Neural progenitor cell (in vitro differentiated cells): ENCODE data around the gene PFDN6. TPM values are rescaled to one million over a fixed set of nuclear protein-coding genes. Genes with fewer than 3 reads are reported as not detected.

Source experiments
- DNase-seq: peaks from one replicate; pipeline ENCODE4 v3.0.0-alpha.2; 2016; ENCODE audit warnings: low spot score
- H2AFZ ChIP-seq: fragments of 200-600 bp; sonication (generic); replicated peaks from 2 replicates; pipeline ENCODE4 v1.6.1; 2016; ENCODE audit warnings: antibody characterized with exemption
- H3F3A ChIP-seq: fragments of 200-600 bp; sonication (generic); 2 replicates; pipeline ENCODE4 v1.6.1; 2016; ENCODE audit warnings: antibody characterized with exemption, low read depth
- H3K27ac ChIP-seq: fragments of 200-600 bp; sonication (generic); 2 replicates; pipeline ENCODE4 v1.5.1; 2016; ENCODE audit warnings: mild to moderate bottlenecking
- H3K27me3 ChIP-seq: fragments of 200-600 bp; sonication (generic); 2 replicates; pipeline ENCODE4 v1.6.1; 2016; ENCODE audit warnings: mild to moderate bottlenecking, moderate library complexity
- H3K36me3 ChIP-seq: fragments of 200-600 bp; sonication (generic); 2 replicates; pipeline ENCODE4 v1.5.1; 2016
- H3K4me1 ChIP-seq: fragments of 200-600 bp; sonication (generic); 2 replicates; pipeline ENCODE4 v1.6.1; 2016; ENCODE audit warnings: mixed run types
- H3K4me2 ChIP-seq: fragments of 200-600 bp; sonication (generic); 2 replicates; pipeline ENCODE4 v1.6.1; 2016
- H3K4me3 ChIP-seq: fragments of 200-600 bp; sonication (generic); 2 replicates; pipeline ENCODE4 v1.5.1; 2016
- H3K79me2 ChIP-seq: fragments of 200-600 bp; sonication (generic); 2 replicates; pipeline ENCODE4 v1.6.1; 2016; ENCODE audit warnings: low read depth
- H3K9ac ChIP-seq: fragments of 200-600 bp; sonication (generic); 2 replicates; pipeline ENCODE4 v1.6.1; 2016
- H3K9me3 ChIP-seq: fragments of 200-600 bp; sonication (generic); 2 replicates; pipeline ENCODE4 v1.5.1; 2016; ENCODE audit warnings: low read depth
- H4K20me1 ChIP-seq: fragments of 200-600 bp; sonication (generic); 2 replicates; pipeline ENCODE4 v1.6.1; 2016; ENCODE audit warnings: low read depth
- H3K27ac Mint-ChIP-seq: 3 replicates; pipeline ENCODE4 v1.8.0; 2021; ENCODE audit warnings: mixed read lengths
- H3K27me3 Mint-ChIP-seq: 2 replicates; pipeline ENCODE4 v1.8.0; 2022; ENCODE audit warnings: low read depth, mild to moderate bottlenecking, inconsistent platforms, moderate library complexity, mixed read lengths; ENCODE audit not compliant: insufficient read depth
- H3K36me3 Mint-ChIP-seq: 3 replicates; pipeline ENCODE4 v1.8.0; 2021; ENCODE audit warnings: mixed read lengths
- H3K4me1 Mint-ChIP-seq: 3 replicates; pipeline ENCODE4 v1.8.0; 2021; ENCODE audit warnings: mixed read lengths
- H3K4me3 Mint-ChIP-seq: 3 replicates; pipeline ENCODE4 v1.8.0; 2021; ENCODE audit warnings: mild to moderate bottlenecking, moderate library complexity, mixed read lengths
- H3K9me3 Mint-ChIP-seq: 3 replicates; pipeline ENCODE4 v1.8.0; 2020; ENCODE audit warnings: mixed read lengths
- CTCF ChIP-seq: fragments of 200-600 bp; sonication (generic); IDR thresholded peaks from 2 replicates; pipeline ENCODE4 v1.5.1; 2017; ENCODE audit warnings: antibody characterized with exemption, mild to moderate bottlenecking
- EZH2 ChIP-seq: fragments of 200-600 bp; sonication (generic); IDR thresholded peaks from 2 replicates; pipeline ENCODE4 v1.6.1; 2017; ENCODE audit warnings: antibody characterized with exemption, mild to moderate bottlenecking, moderate library complexity
- EZH2phosphoT487 ChIP-seq: fragments of 200-600 bp; sonication (generic); IDR thresholded peaks from 2 replicates; pipeline ENCODE4 v1.6.1; 2017; ENCODE audit warnings: antibody characterized with exemption
- total RNA-seq: library from RNA; depleted of rRNA; stranded (reverse); fragments of >200 nt; gene quantifications from 2 replicates; pipeline ENCODE4 v1.2.3, GENCODE V29; 2015; ENCODE audit warnings: low replicate concordance

Gene PFDN6
- total RNA-seq, 1 donor from 2014 or later = 35.6 TPM

- Histone ChIP-seq H3K27me3 (no peaks in the 10 kb centered on the region), H3F3A (peaks cover 14% of the 10 kb centered on the region), H4K20me1 (peaks cover 30% of the 10 kb centered on the region), H2AFZ (no peak overlapping the region), H3K27ac (no peak overlapping the region), H3K9ac (no peak overlapping the region), H3K36me3 (no peaks in the 10 kb centered on the region), H3K4me3 (no peak overlapping the region), H3K4me1 (no peaks in the 10 kb centered on the region), H3K9me3 (no peaks in the 10 kb centered on the region), H3K4me2 (no peak overlapping the region), H3K79me2 (peaks cover 35% of the 10 kb centered on the region)
- TF ChIP-seq CTCF (no peak), EZH2phosphoT487 (no peak), EZH2 (no peak)
- no peak overlapping the region for H3K27ac Mint-ChIP-seq
- DNase-seq = no peak
- H3K9me3 Mint-ChIP-seq = no peaks in the 10 kb centered on the region
- H3K4me3 Mint-ChIP-seq = no peak overlapping the region
- H3K4me1 Mint-ChIP-seq = peaks cover 16% of the 10 kb centered on the region
- H3K27me3 Mint-ChIP-seq = peaks cover 5% of the 10 kb centered on the region
- peaks cover 13% of the 10 kb centered on the region for H3K36me3 Mint-ChIP-seq
These were observed 14.8 kb downstream of the PFDN6 start for GRCh38 chr6:33304216-33304615.

DNA sequence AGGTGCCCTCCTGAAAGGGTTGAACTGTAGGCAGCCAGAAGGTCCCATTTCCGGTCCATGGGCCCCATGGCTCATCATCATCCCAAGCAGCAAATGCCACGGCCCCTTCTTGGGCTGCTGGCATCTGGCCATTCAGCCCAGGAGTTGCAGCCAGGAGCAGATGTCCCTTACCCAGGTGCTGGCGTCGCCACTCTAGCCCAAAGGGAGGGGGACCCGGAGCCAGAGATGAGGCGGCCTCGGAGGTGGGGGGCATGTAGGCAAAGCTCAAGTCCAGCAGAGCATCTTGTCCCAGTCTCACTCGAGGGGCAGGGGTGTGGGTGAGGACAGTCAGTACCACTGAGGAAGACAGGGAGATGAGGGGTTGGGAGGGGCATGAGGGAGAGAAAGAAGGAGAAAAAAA, 15.7 kb downstream of the PFDN6 start:
- no peak overlapping the region for H3K9ac ChIP-seq
- Mint-ChIP-seq H3K36me3 (peaks cover 11% of the 10 kb centered on the region), H3K27me3 (peaks cover 2% of the 10 kb centered on the region), H3K27ac (no peak overlapping the region), H3K4me3 (no peak overlapping the region), H3K4me1 (peaks cover 10% of the 10 kb centered on the region), H3K9me3 (no peaks in the 10 kb centered on the region)
- H3K79me2 ChIP-seq = peaks cover 33% of the 10 kb centered on the region
- no peaks in the 10 kb centered on the region for H3K27me3 ChIP-seq
- no peaks in the 10 kb centered on the region for H3K9me3 ChIP-seq
- no peak for DNase-seq
- no peaks in the 10 kb centered on the region for H3K36me3 ChIP-seq
- TF ChIP-seq CTCF (no peak), EZH2phosphoT487 (no peak), EZH2 (no peak)
- H3K27ac ChIP-seq = no peak overlapping the region
- H3F3A ChIP-seq = peaks cover 6% of the 10 kb centered on the region
- no peak overlapping the region for H3K4me2 ChIP-seq
- H3K4me3 ChIP-seq = no peak overlapping the region
- no peak overlapping the region for H2AFZ ChIP-seq
- no peaks in the 10 kb centered on the region for H3K4me1 ChIP-seq
- H4K20me1 ChIP-seq = peaks cover 27% of the 10 kb centered on the region

- Histone ChIP-seq H4K20me1 (peaks cover 14% of the 10 kb centered on the region), H3K27ac (no peak overlapping the region), H3K36me3 (no peaks in the 10 kb centered on the region), H2AFZ (no peak overlapping the region), H3K27me3 (no peaks in the 10 kb centered on the region), H3K4me2 (no peak overlapping the region), H3K4me1 (no peaks in the 10 kb centered on the region), H3K79me2 (peaks cover 20% of the 10 kb centered on the region), H3K9ac (no peak overlapping the region), H3F3A (no peaks in the 10 kb centered on the region), H3K4me3 (no peak overlapping the region), H3K9me3 (no peaks in the 10 kb centered on the region)
- Mint-ChIP-seq H3K4me3 (no peak overlapping the region), H3K27ac (no peak overlapping the region), H3K27me3 (peaks cover 5% of the 10 kb centered on the region), H3K4me1 (peaks cover 8% of the 10 kb centered on the region), H3K36me3 (peaks cover 11% of the 10 kb centered on the region), H3K9me3 (no peaks in the 10 kb centered on the region)
- DNase-seq = no peak
- no peak for TF ChIP-seq EZH2phosphoT487
- TF ChIP-seq EZH2 = no peak
- no peak for TF ChIP-seq CTCF
These were observed 17.0 kb downstream of the PFDN6 start for GRCh38 chr6:33306356-33306755.
